ENCODE measurements around the gene WDR82. TPM values are rescaled to one million over a fixed set of nuclear protein-coding genes. Genes with fewer than 3 reads are reported as not detected.

Gene WDR82
- total and polyA plus RNA-seq, 2 of the 8 experiments (the other 6 are each of a cell fraction or from before 2014, with no cell fraction given) = 33.5 to 82.7 TPM

GRCh38 chr3:52228751-52229291 is 49.6 kb downstream of the WDR82 start:
- POLR2A ChIA-PET (ENCODE audit: partially characterized antibody) = interaction anchor here (1.0 to 1.5 kb wide), 2 partner anchors 9 to 50 kb away, joined by 4 to 6 read pairs; partner anchors contain the start of gene WDR82
- no peak for DNase-seq (ENCODE audit: low read depth in 1 of 2, low spot score in 2 of 2)
- Histone ChIP-seq H3K23me2 (ENCODE audit: low read depth, low read length) (no peaks in the 10 kb centered on the region), H3K23ac (ENCODE audit: insufficient read length) (no peak overlapping the region), H3K4ac (replicated peaks; ENCODE audit: insufficient read length, low read depth, low read length) (no peak overlapping the region), H2AK5ac (ENCODE audit: low read depth, low read length) (no peak overlapping the region), H3K79me1 (ENCODE audit: low read depth, low read length) (no peaks in the 10 kb centered on the region; the same call in 1 of the 2 replicates), H3K79me2 (ENCODE audit: control insufficient read depth in 1 of 2, insufficient read depth in 2 of 2, low read length in 2 of 2) (no peaks in the 10 kb centered on the region), H3K27ac (ENCODE audit: low read depth, low read length) (no peak overlapping the region), H3K4me1 (replicated peaks in 1 of 4; ENCODE audit: control insufficient read depth in 3 of 4, insufficient read depth in 4 of 4, low read length in 3 of 4) (peaks cover 0 to 4% (median 2%) of the 10 kb centered on the region in 4 experiments; a peak in 5 of 7 replicates), H4K91ac (replicated peaks; ENCODE audit: insufficient read length, low read length) (no peak overlapping the region), H3K18ac (ENCODE audit: extremely low read depth, low read length) (no peak overlapping the region), H2BK15ac (ENCODE audit: low read length) (no peak overlapping the region), H4K5ac (ENCODE audit: insufficient read length, low read depth, low read length) (no peak overlapping the region), H3K27me3 (replicated peaks in 1 of 4; ENCODE audit: control insufficient read depth in 3 of 4, extremely low read depth in 1 of 4, insufficient read depth in 3 of 4, low read length in 3 of 4) (no peaks in the 10 kb centered on the region), H3K4me3 (ENCODE audit: extremely low read depth in 1 of 4, insufficient read depth in 2 of 4, low read depth in 3 of 4, low read length in 4 of 4) (no peak overlapping the region), H3K56ac (replicated peaks; ENCODE audit: insufficient read length, low read depth, low read length) (no peak overlapping the region), H3K9ac (replicated peaks in 1 of 4; ENCODE audit: extremely low read depth in 1 of 4, low read depth in 3 of 4, low read length in 3 of 4) (no peak overlapping the region), H2BK12ac (ENCODE audit: low read depth, low read length) (no peak overlapping the region), H4K8ac (ENCODE audit: extremely low read depth, insufficient read depth, low read length) (no peak overlapping the region), H2BK20ac (ENCODE audit: low read length) (no peak overlapping the region), H3K14ac (ENCODE audit: insufficient read length) (no peak overlapping the region), H3K36me3 (ENCODE audit: control insufficient read depth in 2 of 4, insufficient read depth in 4 of 4, low read length in 3 of 4) (peaks cover 5 to 17% (median 11%) of the 10 kb centered on the region in 4 experiments; a peak in 5 of 8 replicates), H4K20me1 (replicated peaks in 1 of 2; ENCODE audit: control insufficient read depth in 1 of 2, insufficient read depth in 2 of 2, low read length in 2 of 2) (peaks cover 8 to 10% of the 10 kb centered on the region in 2 experiments), H2BK120ac (replicated peaks; ENCODE audit: low read depth, low read length) (no peak overlapping the region), H3K9me3 (ENCODE audit: insufficient read depth in 2 of 2, low read depth in 1 of 2, low read length in 1 of 2) (no peaks in the 10 kb centered on the region), H3K4me2 (ENCODE audit: insufficient read depth in 1 of 2, low read depth in 2 of 2, low read length in 2 of 2) (no peak overlapping the region), H2BK5ac (ENCODE audit: low read depth, low read length) (no peak overlapping the region), H2AFZ (ENCODE audit: low read length) (no peak overlapping the region)
- WGBS, 2 experiments (ENCODE audit: extremely low coverage in 1 of 2, insufficient coverage in 1 of 2, insufficient read length in 1 of 2, insufficient replicate concordance in 2 of 2, low coverage in 1 of 2, low lambda C conversion rate in 2 of 2, missing lambda C conversion rate in 1 of 2) = 95% methylated on average over 21 of the region's 21 CpGs; no CpG with 5 or more reads in 1 of the 2 experiments
- CTCF ChIA-PET (ENCODE audit: partially characterized antibody) = interaction anchor here (1.9 to 14.4 kb wide), 4 partner anchors 11 to 112 kb away, joined by 4 to 336 read pairs (median 128); partner anchors contain the start of genes PPM1M and TLR9
- FAIRE-seq = no peak
- TF ChIP-seq TAF7 (optimal IDR thresholded peaks at IDR 0.05; ENCODE audit: borderline replicate concordance, low read depth, low read length) = no peak
- no peak for TF ChIP-seq YY1 (IDR thresholded peaks at IDR 0.05; ENCODE audit: low read depth, low read length)
- no peak for TF ChIP-seq BACH1 (IDR thresholded peaks at IDR 0.05; ENCODE audit: low read length)
- no peak for TF ChIP-seq RAD21 (IDR thresholded peaks at IDR 0.05 in 1 of 2, conservative IDR thresholded peaks at IDR 0.05 in 1 of 2; ENCODE audit: low read depth in 2 of 2, low read length in 2 of 2)
- TF ChIP-seq SIRT6 (IDR thresholded peaks at IDR 0.05; ENCODE audit: low read length) = no peak
- no peak for TF ChIP-seq POLR2AphosphoS5 (IDR thresholded peaks at IDR 0.05; ENCODE audit: low read depth, low read length)
- TF ChIP-seq RXRA (IDR thresholded peaks at IDR 0.05; ENCODE audit: insufficient read depth, low read depth, low read length) = no peak
- TF ChIP-seq CREB1 (IDR thresholded peaks at IDR 0.05) = no peak
- no peak for TF ChIP-seq RFX5 (IDR thresholded peaks at IDR 0.05; ENCODE audit: borderline replicate concordance, low read depth, low read length)
- no peak for TF ChIP-seq RNF2 (IDR thresholded peaks at IDR 0.05; ENCODE audit: borderline replicate concordance, low read depth, low read length, missing control alignments, poor library complexity, severe bottlenecking)
